Right ventricle myocardium superior (tissue), 1 donor: ENCODE results near the gene SLC25A46. TPM values are rescaled to one million over a fixed set of nuclear protein-coding genes. Genes with fewer than 3 reads are reported as not detected.

Experiments used
- total RNA-seq: library from RNA; stranded (reverse); fragmentation: NEBNext Ultra II Directional; extraction: Animal tissue kit (Norgen Biotek cat#: 25700); gene quantifications from one replicate; pipeline ENCODE4 v1.2.1, GENCODE V29; 2021
- donor health status: DM: no; HTN: yes; CAD: no; lungs with severe emphysema.

Gene SLC25A46
- total RNA-seq, 1 donor from 2014 or later = 63.1 TPM

Other genes starting within 250 kb of the SLC25A46 start
- 3.2 TPM for gene TMEM232, start 12.3 kb upstream of the SLC25A46 start, total RNA-seq